Duodenal mucosa (tissue), 2 donors: ENCODE results near the gene CACNA2D1.

Source experiments
- H3K27ac ChIP-seq: one replicate; pipeline ENCODE4 v1.7.0; 2013; ENCODE audit warnings: low read depth, low read length
- H3K27me3 ChIP-seq, 2 donors: one replicate each; pipeline ENCODE4 v1.7.0; 2013; ENCODE audit warnings: low read length in 2 of 2, control low read depth in 1 of 2; ENCODE audit not compliant: insufficient read depth in 2 of 2, control insufficient read depth in 1 of 2
- H3K36me3 ChIP-seq, 2 donors: one replicate each; pipeline ENCODE4 v1.7.0; 2013; ENCODE audit warnings: low read length in 2 of 2, control low read depth in 1 of 2; ENCODE audit not compliant: insufficient read depth in 2 of 2, control insufficient read depth in 1 of 2
- H3K4me1 ChIP-seq, 2 donors: one replicate each; pipeline ENCODE4 v1.7.0; 2013; ENCODE audit warnings: low read length in 2 of 2, control low read depth in 1 of 2; ENCODE audit not compliant: insufficient read depth in 2 of 2, control insufficient read depth in 1 of 2
- H3K4me3 ChIP-seq, 2 donors: one replicate each; pipeline ENCODE4 v1.7.0; 2013; ENCODE audit warnings: low read length in 2 of 2, low read depth in 1 of 2
- H3K9ac ChIP-seq, 2 donors: one replicate each; pipeline ENCODE4 v1.7.0; 2013; ENCODE audit warnings: low read length in 2 of 2, low read depth in 1 of 2
- H3K9me3 ChIP-seq, 2 donors: one replicate each; pipeline ENCODE4 v1.7.0; 2013; ENCODE audit warnings: low read length in 2 of 2, control low read depth in 1 of 2; ENCODE audit not compliant: control insufficient read depth in 1 of 2

CACNA2D1 gene

DNA sequence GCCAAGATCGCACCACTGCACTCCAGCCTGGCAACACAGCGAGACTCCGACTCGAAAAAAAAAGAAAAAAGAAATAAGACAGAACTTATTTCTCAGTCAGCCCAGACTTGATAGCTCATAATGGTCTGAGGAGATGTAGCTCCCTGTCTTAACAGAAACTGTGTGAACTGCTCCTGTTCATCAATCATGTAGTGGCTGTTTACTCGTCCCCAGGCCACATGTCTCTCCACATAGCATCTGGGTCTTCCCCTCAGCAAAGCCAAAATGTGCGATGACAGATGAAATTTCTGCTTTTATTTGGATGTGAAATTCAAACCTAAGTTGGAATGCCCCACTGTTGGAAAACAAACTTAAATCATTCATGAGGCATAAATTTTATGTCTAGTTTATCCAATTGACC lies 219.0 kb downstream of the CACNA2D1 start:
- Histone ChIP-seq H3K27me3 (no peaks in the 10 kb centered on the region), H3K4me3 (no peak overlapping the region), H3K9ac (no peak overlapping the region), H3K36me3 (no peaks in the 10 kb centered on the region), H3K9me3 (no peaks in the 10 kb centered on the region), H3K4me1 (no peaks in the 10 kb centered on the region), H3K27ac (no peak overlapping the region)

DNA sequence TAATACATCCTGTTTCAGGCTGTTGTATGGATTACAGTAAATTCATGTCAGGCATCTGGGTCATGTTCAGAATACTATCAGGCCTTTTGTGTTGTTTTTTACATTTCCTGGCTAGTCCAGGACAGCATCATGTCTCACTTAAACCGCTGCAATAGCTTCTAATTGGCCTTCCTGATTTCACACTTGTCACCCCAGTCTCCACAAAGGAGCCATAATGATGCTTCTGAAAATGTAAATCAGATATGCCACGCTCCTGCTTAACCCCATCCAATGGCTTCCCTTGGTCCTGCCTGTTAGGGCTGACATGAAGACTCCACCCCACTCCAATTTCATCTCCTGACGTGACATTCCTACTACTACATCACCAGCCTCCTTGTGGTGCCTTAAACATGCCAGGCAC lies 220.0 kb downstream of the CACNA2D1 start:
- Histone ChIP-seq H3K4me1 (no peaks in the 10 kb centered on the region), H3K4me3 (no peak overlapping the region), H3K9me3 (no peaks in the 10 kb centered on the region), H3K36me3 (no peaks in the 10 kb centered on the region), H3K9ac (no peak overlapping the region), H3K27me3 (no peaks in the 10 kb centered on the region), H3K27ac (no peak overlapping the region)

DNA sequence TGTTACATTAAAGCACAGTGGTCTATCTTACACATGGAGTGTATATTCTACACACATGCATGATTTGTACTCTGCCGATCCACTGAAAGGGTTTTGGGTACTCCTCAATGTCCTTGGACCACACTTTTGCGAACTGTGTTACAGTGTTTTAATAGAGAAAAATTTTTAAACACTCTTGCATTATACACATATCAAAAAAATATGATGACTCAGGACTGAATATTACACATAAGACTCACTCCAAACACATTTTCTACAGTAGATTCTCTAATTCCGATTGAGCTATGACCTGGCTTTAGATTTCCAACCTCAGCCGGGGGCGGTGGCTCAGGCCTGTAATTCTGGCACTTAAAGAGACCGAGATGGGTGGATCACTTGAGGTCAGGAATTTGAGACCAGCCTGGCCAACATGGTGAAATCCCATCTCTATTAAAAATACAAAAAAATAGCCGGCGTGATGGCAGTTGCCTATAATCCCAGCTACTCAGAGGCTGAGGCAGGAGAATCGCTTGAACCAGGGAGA lies 222.4 kb downstream of the CACNA2D1 start:
- H3K27me3 ChIP-seq, result no peaks in the 10 kb centered on the region
- no peaks in the 10 kb centered on the region for H3K36me3 ChIP-seq
- no peaks in the 10 kb centered on the region for H3K4me1 ChIP-seq
- no peaks in the 10 kb centered on the region for H3K9me3 ChIP-seq
- no peak overlapping the region for H3K4me3 ChIP-seq
- H3K27ac ChIP-seq, result no peak overlapping the region
- no peak overlapping the region for H3K9ac ChIP-seq

- Histone ChIP-seq H3K4me3 (no peak overlapping the region), H3K27me3 (no peaks in the 10 kb centered on the region), H3K9me3 (peaks cover 0 to 5% of the 10 kb centered on the region in 2 donors), H3K4me1 (peaks cover 0 to 4% of the 10 kb centered on the region in 2 donors), H3K36me3 (no peaks in the 10 kb centered on the region), H3K9ac (no peak overlapping the region), H3K27ac (no peak overlapping the region)
These were observed 231.1 kb downstream of the CACNA2D1 start for GRCh38 chr7:82212466-82212865.

DNA sequence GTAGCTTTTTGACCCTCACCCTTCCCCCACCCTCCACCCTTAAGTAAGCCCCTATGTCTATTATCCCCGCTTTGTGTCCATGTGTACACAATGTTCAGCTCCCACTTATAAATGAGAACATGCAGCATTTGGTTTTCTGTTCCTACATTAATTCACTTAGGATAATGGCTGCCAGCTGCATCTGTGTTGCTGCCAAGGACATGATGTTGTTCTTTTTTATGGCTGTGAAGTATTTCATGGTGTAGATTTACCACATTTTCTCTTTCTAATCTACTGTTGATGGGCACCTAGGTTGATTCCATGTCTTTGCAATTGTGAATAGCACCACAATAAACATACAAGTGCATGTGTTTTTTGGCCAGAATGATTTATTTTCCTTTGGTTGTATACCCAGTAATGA lies 232.2 kb downstream of the CACNA2D1 start:
- Histone ChIP-seq H3K4me3 (no peak overlapping the region), H3K9me3 (peaks cover 0 to 5% of the 10 kb centered on the region in 2 donors), H3K36me3 (no peaks in the 10 kb centered on the region), H3K4me1 (peaks cover 0 to 4% of the 10 kb centered on the region in 2 donors), H3K9ac (no peak overlapping the region), H3K27ac (no peak overlapping the region), H3K27me3 (no peaks in the 10 kb centered on the region)

DNA sequence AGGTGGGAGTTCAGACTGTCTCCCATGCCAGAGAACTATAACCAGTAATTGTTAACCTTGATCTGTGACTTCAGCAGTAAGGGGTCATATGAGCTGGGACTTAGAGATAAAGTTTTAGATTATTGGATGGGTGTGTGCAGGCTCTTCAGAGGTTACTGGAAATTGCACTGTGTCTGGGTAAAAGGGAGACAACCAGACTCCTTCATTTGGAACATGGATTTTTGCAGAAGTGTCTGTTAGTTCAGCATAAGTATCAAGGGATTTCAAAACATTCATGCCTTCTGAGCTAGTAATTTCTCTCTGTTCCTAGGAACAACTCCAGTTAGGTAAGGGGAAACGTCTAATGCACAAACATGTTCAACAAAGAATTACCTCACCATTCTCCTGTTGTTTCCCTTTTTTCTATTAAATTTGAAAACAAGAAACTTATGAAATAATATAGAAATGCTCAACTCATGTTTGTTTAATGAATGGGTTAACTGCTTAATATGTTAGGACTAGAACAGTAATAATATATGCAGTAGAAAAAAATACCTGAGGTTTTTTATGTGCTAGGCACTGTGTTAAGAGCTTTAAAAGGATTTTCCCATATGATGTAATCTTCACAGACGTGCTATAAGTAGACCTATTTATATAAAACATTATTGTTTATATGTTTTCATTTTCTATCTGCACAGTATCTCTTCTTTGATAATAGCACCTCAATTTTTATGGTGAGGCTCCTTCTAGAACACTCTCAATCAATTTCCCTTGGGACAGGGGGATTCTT lies 233.0 kb downstream of the CACNA2D1 start:
- no peak overlapping the region for H3K9ac ChIP-seq
- no peaks in the 10 kb centered on the region for H3K36me3 ChIP-seq
- peaks cover 0 to 5% of the 10 kb centered on the region in 2 donors for H3K9me3 ChIP-seq
- no peak overlapping the region for H3K4me3 ChIP-seq
- H3K27ac ChIP-seq, result no peak overlapping the region
- H3K27me3 ChIP-seq, result no peaks in the 10 kb centered on the region
- H3K4me1 ChIP-seq, result peaks cover 0 to 4% of the 10 kb centered on the region in 2 donors

DNA sequence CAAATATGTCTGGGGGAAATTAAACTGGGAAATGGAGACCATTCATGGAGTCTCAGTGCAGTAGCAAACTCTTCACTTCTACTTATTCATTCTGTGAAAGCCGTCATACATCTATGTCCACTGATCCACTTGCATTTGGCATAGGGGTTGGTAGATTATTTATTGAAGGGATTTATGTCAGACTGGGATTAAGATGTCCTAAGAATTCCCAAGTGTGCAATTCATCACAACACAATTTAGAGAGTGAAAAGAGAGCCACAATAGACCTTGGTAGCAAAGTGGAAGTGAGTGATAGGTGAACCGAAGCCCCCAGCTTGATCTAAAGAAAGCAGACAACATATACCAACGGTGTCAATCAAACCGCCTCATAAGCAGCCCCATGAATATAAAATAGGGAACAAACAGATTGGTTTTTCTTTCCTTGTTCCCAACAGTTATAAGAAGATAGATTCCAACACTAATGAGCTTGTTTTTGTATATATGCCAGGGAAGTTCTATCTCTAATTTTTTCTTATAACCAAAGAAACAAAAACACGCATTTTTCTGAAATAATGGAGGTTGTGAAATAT lies 234.3 kb downstream of the CACNA2D1 start:
- Histone ChIP-seq H3K27me3 (no peaks in the 10 kb centered on the region), H3K9me3 (peaks cover 0 to 5% of the 10 kb centered on the region in 2 donors), H3K9ac (no peak overlapping the region), H3K27ac (no peak overlapping the region), H3K36me3 (no peaks in the 10 kb centered on the region), H3K4me3 (no peak overlapping the region), H3K4me1 (peaks cover 0 to 4% of the 10 kb centered on the region in 2 donors)

DNA sequence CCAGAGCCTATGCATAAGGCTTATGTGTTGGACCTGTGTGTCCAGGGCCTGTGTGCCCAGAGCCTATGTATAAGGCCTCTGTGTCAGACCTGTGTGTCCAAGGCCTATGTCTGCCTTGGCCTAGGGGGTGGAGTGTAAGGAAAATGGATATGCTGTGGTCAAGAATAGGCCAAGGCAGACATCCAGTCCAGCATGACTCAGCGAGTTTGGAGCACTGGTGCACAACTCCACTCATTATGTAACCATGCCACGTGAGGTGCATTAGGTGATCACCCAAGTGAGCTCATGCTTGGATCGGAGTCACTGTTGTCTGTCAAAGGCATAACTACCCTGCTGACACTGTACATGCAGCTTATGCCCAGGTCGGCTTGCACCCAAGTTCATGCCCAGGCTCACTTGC lies 238.9 kb downstream of the CACNA2D1 start:
- Histone ChIP-seq H3K27ac (no peak overlapping the region), H3K4me1 (no peaks in the 10 kb centered on the region), H3K4me3 (no peak overlapping the region), H3K9ac (no peak overlapping the region), H3K36me3 (no peaks in the 10 kb centered on the region), H3K27me3 (no peaks in the 10 kb centered on the region), H3K9me3 (no peaks in the 10 kb centered on the region)

DNA sequence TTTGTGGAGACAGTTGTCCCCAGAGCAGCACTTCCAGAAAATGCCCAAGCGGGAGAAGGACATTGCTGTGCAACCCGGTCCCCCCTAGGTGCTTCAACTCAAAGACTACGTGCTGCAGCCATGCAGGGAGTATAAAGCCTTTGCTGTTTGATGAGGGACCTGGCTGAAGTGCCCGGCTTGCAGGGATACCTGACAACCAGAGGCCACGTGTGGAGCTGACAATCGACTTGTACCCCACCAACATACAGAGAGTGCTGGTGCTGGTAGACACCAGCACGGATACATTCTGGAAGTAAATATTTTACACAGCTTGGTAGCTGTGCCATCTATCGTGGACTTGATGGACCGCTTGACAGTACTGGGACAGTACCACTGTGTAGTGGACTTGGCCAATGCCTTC lies 240.6 kb downstream of the CACNA2D1 start:
- no peaks in the 10 kb centered on the region for H3K4me1 ChIP-seq
- H3K4me3 ChIP-seq, result no peak overlapping the region
- H3K27me3 ChIP-seq, result no peaks in the 10 kb centered on the region
- no peak overlapping the region for H3K9ac ChIP-seq
- H3K27ac ChIP-seq, result no peak overlapping the region
- no peaks in the 10 kb centered on the region for H3K9me3 ChIP-seq
- no peaks in the 10 kb centered on the region for H3K36me3 ChIP-seq

DNA sequence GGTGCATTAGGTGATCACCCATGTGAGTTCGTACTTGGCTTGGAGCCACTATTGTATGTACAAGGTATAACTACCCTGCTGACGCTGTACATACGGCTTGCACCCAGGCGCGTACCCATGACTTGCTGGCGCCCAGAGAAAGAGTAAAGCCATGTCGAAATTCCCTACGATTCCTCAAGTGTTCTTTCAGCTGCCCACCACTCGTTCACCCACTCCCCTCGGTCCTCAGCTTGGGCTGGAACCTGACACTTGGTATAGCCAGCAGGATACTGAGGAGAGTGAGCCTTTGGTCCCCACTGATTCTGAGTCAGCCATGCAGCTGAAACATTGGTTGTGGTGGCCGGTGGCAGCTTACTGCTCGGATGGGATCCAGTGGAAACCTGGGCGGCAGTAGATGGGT lies 241.5 kb downstream of the CACNA2D1 start:
- no peaks in the 10 kb centered on the region for H3K9me3 ChIP-seq
- no peak overlapping the region for H3K27ac ChIP-seq
- H3K4me1 ChIP-seq, result no peaks in the 10 kb centered on the region
- H3K36me3 ChIP-seq, result no peaks in the 10 kb centered on the region
- H3K4me3 ChIP-seq, result no peak overlapping the region
- no peak overlapping the region for H3K9ac ChIP-seq
- H3K27me3 ChIP-seq, result no peaks in the 10 kb centered on the region
